Measurements from ENCODE around the gene SLC41A1. TPM values are rescaled to one million over a fixed set of nuclear protein-coding genes. Genes with fewer than 3 reads are reported as not detected.

The SLC41A1 gene
- total RNA-seq, 2 donors from 2014 or later, result 26.7 to 64.1 TPM

- Histone ChIP-seq H3K27ac (peak overlapping the region; percentile 94 to 95), H3K4me3 (peak overlapping the region; percentile 85), H3K36me3 (no peaks in the 10 kb centered on the region), H3K4me1 (ENCODE audit: control insufficient read depth in 1 of 2, low read depth in 2 of 2) (peaks cover 21 to 28% of the 10 kb centered on the region in 2 donors), H3K27me3 (replicated peaks; ENCODE audit: insufficient read depth) (no peaks in the 10 kb centered on the region), H3K9me3 (no peaks in the 10 kb centered on the region)
- ATAC-seq (ENCODE audit: insufficient number of reproducible peaks, low FRiP score, low read depth) (peak; percentile 80), DNase-seq (ENCODE audit: low spot score) (peak; percentile 81)
- TF ChIP-seq CTCF (IDR thresholded peaks at IDR 0.05), result no peak
Observed at GRCh38 chr1:205749234-205750137, 63.5 kb downstream of the SLC41A1 start.

- Histone ChIP-seq H3K27me3 (replicated peaks; ENCODE audit: insufficient read depth) (no peaks in the 10 kb centered on the region), H3K36me3 (no peaks in the 10 kb centered on the region), H3K27ac (peak overlapping the region; percentile 94 to 95), H3K4me3 (peak overlapping the region; percentile 85), H3K9me3 (no peaks in the 10 kb centered on the region), H3K4me1 (ENCODE audit: control insufficient read depth in 1 of 2, low read depth in 2 of 2) (peaks cover 21 to 33% of the 10 kb centered on the region in 2 donors)
- ATAC-seq (ENCODE audit: insufficient number of reproducible peaks, low FRiP score, low read depth), result peak; percentile 54
- no peak for TF ChIP-seq CTCF (IDR thresholded peaks at IDR 0.05)
- peak; percentile 43 for DNase-seq (ENCODE audit: low spot score)
Observed at GRCh38 chr1:205748403-205749233, 64.4 kb downstream of the SLC41A1 start.

- H3K27ac ChIP-seq, result no peak overlapping the region
- H3K4me3 ChIP-seq, result peak overlapping the region; percentile 10
- TF ChIP-seq CTCF (IDR thresholded peaks at IDR 0.05), result no peak
- DNase-seq (ENCODE audit: low spot score) (no peak), ATAC-seq (ENCODE audit: insufficient number of reproducible peaks, low FRiP score, low read depth) (no peak)
- no peaks in the 10 kb centered on the region for H3K27me3 ChIP-seq (replicated peaks; ENCODE audit: insufficient read depth)
- peaks cover 21 to 46% of the 10 kb centered on the region in 2 donors for H3K4me1 ChIP-seq (ENCODE audit: control insufficient read depth in 1 of 2, low read depth in 2 of 2)
- no peaks in the 10 kb centered on the region for H3K9me3 ChIP-seq
- no peaks in the 10 kb centered on the region for H3K36me3 ChIP-seq
Observed at GRCh38 chr1:205746757-205747412, 66.1 kb downstream of the SLC41A1 start.

GRCh38 chr1:205744403-205744802 is 68.6 kb downstream of the SLC41A1 start:
- Histone ChIP-seq H3K27ac (no peak overlapping the region), H3K27me3 (replicated peaks; ENCODE audit: insufficient read depth) (no peaks in the 10 kb centered on the region), H3K4me3 (no peak overlapping the region), H3K36me3 (no peaks in the 10 kb centered on the region), H3K4me1 (ENCODE audit: control insufficient read depth in 1 of 2, low read depth in 2 of 2) (peaks cover 25 to 56% of the 10 kb centered on the region in 2 donors), H3K9me3 (no peaks in the 10 kb centered on the region)
- no peak for TF ChIP-seq CTCF (IDR thresholded peaks at IDR 0.05)
- no peak for ATAC-seq (ENCODE audit: insufficient number of reproducible peaks, low FRiP score, low read depth)
- no peak for DNase-seq (ENCODE audit: low spot score)
